ENCODE data around the gene CDCP1.

CDCP1 gene

GRCh38 chr3:45126730-45127129, 19.4 kb downstream of the CDCP1 start:
- Histone ChIP-seq H3K27me3 (replicated peaks; ENCODE audit: control insufficient read depth, insufficient read depth, low read length, poor library complexity, severe bottlenecking) (no peaks in the 10 kb centered on the region), H3K27ac (ENCODE audit: insufficient read depth, low read length, poor library complexity, severe bottlenecking) (no peak overlapping the region), H3K4me1 (ENCODE audit: control insufficient read depth, insufficient read depth, low read length, poor library complexity, severe bottlenecking) (no peaks in the 10 kb centered on the region), H3K9me3 (ENCODE audit: control insufficient read depth, low read length) (no peaks in the 10 kb centered on the region), H3K36me3 (ENCODE audit: control insufficient read depth, insufficient read depth, low read length) (no peaks in the 10 kb centered on the region), H3K4me3 (ENCODE audit: insufficient read depth, low read depth, low read length, poor library complexity, severe bottlenecking) (no peak overlapping the region)
- no peak for DNase-seq

DNA sequence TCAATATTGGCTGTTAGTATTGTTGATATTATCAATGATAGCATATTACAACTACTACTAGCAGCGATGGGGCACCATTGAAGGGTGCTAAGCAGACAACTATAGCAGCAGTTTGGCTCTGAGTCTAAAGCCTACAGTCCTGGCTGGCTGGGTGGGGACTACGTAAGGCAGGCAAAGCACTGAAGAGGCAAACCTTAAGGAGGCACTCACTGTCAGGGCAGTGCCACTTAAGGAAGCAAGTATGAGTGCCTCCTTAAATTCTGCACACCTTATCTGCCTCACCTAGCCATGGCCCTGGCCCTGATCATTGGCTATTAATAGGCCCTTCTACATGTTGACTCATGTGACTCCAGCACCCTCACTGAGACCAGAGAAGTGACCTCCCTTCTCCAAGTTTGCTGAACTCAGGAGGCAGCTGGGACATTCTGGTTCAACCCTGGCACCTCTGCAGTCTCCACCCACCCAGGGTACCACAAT, 20.6 kb downstream of the CDCP1 start:
- no peak for DNase-seq
- Histone ChIP-seq H3K36me3 (ENCODE audit: control insufficient read depth, insufficient read depth, low read length) (no peaks in the 10 kb centered on the region), H3K9me3 (ENCODE audit: control insufficient read depth, low read length) (no peaks in the 10 kb centered on the region), H3K27me3 (replicated peaks; ENCODE audit: control insufficient read depth, insufficient read depth, low read length, poor library complexity, severe bottlenecking) (no peaks in the 10 kb centered on the region), H3K4me3 (ENCODE audit: insufficient read depth, low read depth, low read length, poor library complexity, severe bottlenecking) (no peak overlapping the region), H3K4me1 (ENCODE audit: control insufficient read depth, insufficient read depth, low read length, poor library complexity, severe bottlenecking) (no peaks in the 10 kb centered on the region), H3K27ac (ENCODE audit: insufficient read depth, low read length, poor library complexity, severe bottlenecking) (no peak overlapping the region)

DNA sequence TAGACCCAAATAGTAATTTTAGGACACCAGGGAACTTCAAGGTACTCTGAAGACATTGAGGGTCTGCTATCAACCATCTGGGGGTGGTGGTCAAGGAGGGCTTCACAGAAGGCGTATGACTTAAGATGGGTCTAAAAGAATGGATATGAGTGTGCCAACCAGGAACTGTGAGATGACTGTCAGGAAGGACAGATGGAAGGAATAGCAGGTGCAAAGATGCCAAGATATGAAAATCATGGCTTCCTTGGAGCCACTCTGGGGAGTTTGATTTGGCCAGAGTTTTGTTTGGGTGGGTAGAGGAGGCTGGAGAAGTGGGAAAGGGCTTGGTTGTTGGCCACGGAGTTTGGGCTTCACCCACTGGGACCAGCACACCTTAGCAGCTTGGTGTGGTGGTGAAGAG, 21.2 kb downstream of the CDCP1 start:
- H3K4me1 ChIP-seq (ENCODE audit: control insufficient read depth, insufficient read depth, low read length, poor library complexity, severe bottlenecking): no peaks in the 10 kb centered on the region
- H3K27ac ChIP-seq (ENCODE audit: insufficient read depth, low read length, poor library complexity, severe bottlenecking): no peak overlapping the region
- no peaks in the 10 kb centered on the region for H3K27me3 ChIP-seq (replicated peaks; ENCODE audit: control insufficient read depth, insufficient read depth, low read length, poor library complexity, severe bottlenecking)
- no peaks in the 10 kb centered on the region for H3K9me3 ChIP-seq (ENCODE audit: control insufficient read depth, low read length)
- no peak for DNase-seq
- H3K4me3 ChIP-seq (ENCODE audit: insufficient read depth, low read depth, low read length, poor library complexity, severe bottlenecking): no peak overlapping the region
- no peaks in the 10 kb centered on the region for H3K36me3 ChIP-seq (ENCODE audit: control insufficient read depth, insufficient read depth, low read length)

- no peak overlapping the region for H3K4me3 ChIP-seq (ENCODE audit: insufficient read depth, low read depth, low read length, poor library complexity, severe bottlenecking)
- H3K27ac ChIP-seq (ENCODE audit: insufficient read depth, low read length, poor library complexity, severe bottlenecking): no peak overlapping the region
- H3K36me3 ChIP-seq (ENCODE audit: control insufficient read depth, insufficient read depth, low read length): no peaks in the 10 kb centered on the region
- H3K27me3 ChIP-seq (replicated peaks; ENCODE audit: control insufficient read depth, insufficient read depth, low read length, poor library complexity, severe bottlenecking): no peaks in the 10 kb centered on the region
- H3K9me3 ChIP-seq (ENCODE audit: control insufficient read depth, low read length): no peaks in the 10 kb centered on the region
- no peak for DNase-seq
- no peaks in the 10 kb centered on the region for H3K4me1 ChIP-seq (ENCODE audit: control insufficient read depth, insufficient read depth, low read length, poor library complexity, severe bottlenecking)
Observed at GRCh38 chr3:45124352-45124751, 21.8 kb downstream of the CDCP1 start.

GRCh38 chr3:45123581-45124269, 22.5 kb downstream of the CDCP1 start:
- H3K27ac ChIP-seq (ENCODE audit: insufficient read depth, low read length, poor library complexity, severe bottlenecking): no peak overlapping the region

GRCh38 chr3:45123030-45123429, 23.1 kb downstream of the CDCP1 start:
- Histone ChIP-seq H3K9me3 (ENCODE audit: control insufficient read depth, low read length) (no peaks in the 10 kb centered on the region), H3K4me3 (ENCODE audit: insufficient read depth, low read depth, low read length, poor library complexity, severe bottlenecking) (no peak overlapping the region), H3K36me3 (ENCODE audit: control insufficient read depth, insufficient read depth, low read length) (no peaks in the 10 kb centered on the region), H3K4me1 (ENCODE audit: control insufficient read depth, insufficient read depth, low read length, poor library complexity, severe bottlenecking) (peaks cover 8% of the 10 kb centered on the region), H3K27ac (ENCODE audit: insufficient read depth, low read length, poor library complexity, severe bottlenecking) (no peak overlapping the region), H3K27me3 (replicated peaks; ENCODE audit: control insufficient read depth, insufficient read depth, low read length, poor library complexity, severe bottlenecking) (no peaks in the 10 kb centered on the region)
- DNase-seq: no peak

More at GRCh38 chr3:45123581-45124269, 22.5 kb downstream of the CDCP1 start:
- H3K36me3 ChIP-seq (ENCODE audit: control insufficient read depth, insufficient read depth, low read length): no peaks in the 10 kb centered on the region
- no peaks in the 10 kb centered on the region for H3K9me3 ChIP-seq (ENCODE audit: control insufficient read depth, low read length)
- H3K4me1 ChIP-seq (ENCODE audit: control insufficient read depth, insufficient read depth, low read length, poor library complexity, severe bottlenecking): peaks cover under 1% of the 10 kb centered on the region
- DNase-seq: no peak
- no peaks in the 10 kb centered on the region for H3K27me3 ChIP-seq (replicated peaks; ENCODE audit: control insufficient read depth, insufficient read depth, low read length, poor library complexity, severe bottlenecking)
- H3K4me3 ChIP-seq (ENCODE audit: insufficient read depth, low read depth, low read length, poor library complexity, severe bottlenecking): no peak overlapping the region

- no peak for DNase-seq
- H3K27ac ChIP-seq (ENCODE audit: insufficient read depth, low read length, poor library complexity, severe bottlenecking): no peak overlapping the region
- no peak overlapping the region for H3K4me3 ChIP-seq (ENCODE audit: insufficient read depth, low read depth, low read length, poor library complexity, severe bottlenecking)
- H3K36me3 ChIP-seq (ENCODE audit: control insufficient read depth, insufficient read depth, low read length): no peaks in the 10 kb centered on the region
- no peaks in the 10 kb centered on the region for H3K27me3 ChIP-seq (replicated peaks; ENCODE audit: control insufficient read depth, insufficient read depth, low read length, poor library complexity, severe bottlenecking)
- no peaks in the 10 kb centered on the region for H3K9me3 ChIP-seq (ENCODE audit: control insufficient read depth, low read length)
- H3K4me1 ChIP-seq (ENCODE audit: control insufficient read depth, insufficient read depth, low read length, poor library complexity, severe bottlenecking): peaks cover 9% of the 10 kb centered on the region
Observed at GRCh38 chr3:45120359-45121158, 25.6 kb downstream of the CDCP1 start.

- Histone ChIP-seq H3K4me1 (ENCODE audit: control insufficient read depth, insufficient read depth, low read length, poor library complexity, severe bottlenecking) (peaks cover 9% of the 10 kb centered on the region), H3K27me3 (replicated peaks; ENCODE audit: control insufficient read depth, insufficient read depth, low read length, poor library complexity, severe bottlenecking) (no peaks in the 10 kb centered on the region), H3K4me3 (ENCODE audit: insufficient read depth, low read depth, low read length, poor library complexity, severe bottlenecking) (no peak overlapping the region), H3K9me3 (ENCODE audit: control insufficient read depth, low read length) (no peaks in the 10 kb centered on the region), H3K36me3 (ENCODE audit: control insufficient read depth, insufficient read depth, low read length) (no peaks in the 10 kb centered on the region), H3K27ac (ENCODE audit: insufficient read depth, low read length, poor library complexity, severe bottlenecking) (no peak overlapping the region)
- no peak for DNase-seq
Observed at GRCh38 chr3:45119824-45120358, 26.3 kb downstream of the CDCP1 start.

GRCh38 chr3:45119376-45119775, 26.8 kb downstream of the CDCP1 start:
- Histone ChIP-seq H3K36me3 (ENCODE audit: control insufficient read depth, insufficient read depth, low read length) (no peaks in the 10 kb centered on the region), H3K9me3 (ENCODE audit: control insufficient read depth, low read length) (no peaks in the 10 kb centered on the region), H3K4me3 (ENCODE audit: insufficient read depth, low read depth, low read length, poor library complexity, severe bottlenecking) (no peak overlapping the region), H3K4me1 (ENCODE audit: control insufficient read depth, insufficient read depth, low read length, poor library complexity, severe bottlenecking) (peaks cover 9% of the 10 kb centered on the region), H3K27me3 (replicated peaks; ENCODE audit: control insufficient read depth, insufficient read depth, low read length, poor library complexity, severe bottlenecking) (no peaks in the 10 kb centered on the region), H3K27ac (ENCODE audit: insufficient read depth, low read length, poor library complexity, severe bottlenecking) (no peak overlapping the region)
- no peak for DNase-seq

- H3K4me3 ChIP-seq (ENCODE audit: insufficient read depth, low read depth, low read length, poor library complexity, severe bottlenecking): no peak overlapping the region
- H3K9me3 ChIP-seq (ENCODE audit: control insufficient read depth, low read length): no peaks in the 10 kb centered on the region
- no peaks in the 10 kb centered on the region for H3K27me3 ChIP-seq (replicated peaks; ENCODE audit: control insufficient read depth, insufficient read depth, low read length, poor library complexity, severe bottlenecking)
- no peaks in the 10 kb centered on the region for H3K36me3 ChIP-seq (ENCODE audit: control insufficient read depth, insufficient read depth, low read length)
- DNase-seq: no peak
- H3K27ac ChIP-seq (ENCODE audit: insufficient read depth, low read length, poor library complexity, severe bottlenecking): no peak overlapping the region
- H3K4me1 ChIP-seq (ENCODE audit: control insufficient read depth, insufficient read depth, low read length, poor library complexity, severe bottlenecking): peaks cover 9% of the 10 kb centered on the region
Observed at GRCh38 chr3:45118615-45119071, 27.5 kb downstream of the CDCP1 start.

Data from effector memory CD4-positive, alpha-beta T cell (primary cell).